H7 (cell line): Measurements from ENCODE around the gene EGLN2. TPM values are rescaled to one million over a fixed set of nuclear protein-coding genes. Genes with fewer than 3 reads are reported as not detected.
A peak's percentile ranks its signal among the peaks of the same experiment; 100 is the strongest.
"Not testable (repeated sequence)": the region's sequence is repeated elsewhere in the genome, so short reads cannot be mapped to it uniquely, and the experiment has no call there.

Experiments used
- DNase-seq: peaks from one replicate; pipeline ENCODE4 v3.0.0; 2012
- H3K27me3 ChIP-seq: 2 replicates; pipeline ENCODE4 v1.6.0; 2011; ENCODE audit warnings: mild to moderate bottlenecking, low read length; ENCODE audit not compliant: control insufficient read depth, insufficient read depth
- H3K36me3 ChIP-seq: replicated peaks from 2 replicates; pipeline ENCODE4 v1.5.1; 2011; ENCODE audit warnings: low read length; ENCODE audit not compliant: control insufficient read depth, insufficient read depth
- H3K4me3 ChIP-seq: 2 replicates; pipeline ENCODE4 v1.5.1; 2011; ENCODE audit warnings: low read depth, mild to moderate bottlenecking, control low read depth, low read length, moderate library complexity; ENCODE audit not compliant: insufficient read depth
- total RNA-seq: library from RNA; depleted of rRNA; stranded (reverse); fragments of >200 nt; shearing (Covaris generic); gene quantifications from 2 replicates; pipeline ENCODE4 v1.2.3, GENCODE V29; 2014

EGLN2 gene
- total RNA-seq, 1 experiment from 2014 or later = 148 TPM

DNA sequence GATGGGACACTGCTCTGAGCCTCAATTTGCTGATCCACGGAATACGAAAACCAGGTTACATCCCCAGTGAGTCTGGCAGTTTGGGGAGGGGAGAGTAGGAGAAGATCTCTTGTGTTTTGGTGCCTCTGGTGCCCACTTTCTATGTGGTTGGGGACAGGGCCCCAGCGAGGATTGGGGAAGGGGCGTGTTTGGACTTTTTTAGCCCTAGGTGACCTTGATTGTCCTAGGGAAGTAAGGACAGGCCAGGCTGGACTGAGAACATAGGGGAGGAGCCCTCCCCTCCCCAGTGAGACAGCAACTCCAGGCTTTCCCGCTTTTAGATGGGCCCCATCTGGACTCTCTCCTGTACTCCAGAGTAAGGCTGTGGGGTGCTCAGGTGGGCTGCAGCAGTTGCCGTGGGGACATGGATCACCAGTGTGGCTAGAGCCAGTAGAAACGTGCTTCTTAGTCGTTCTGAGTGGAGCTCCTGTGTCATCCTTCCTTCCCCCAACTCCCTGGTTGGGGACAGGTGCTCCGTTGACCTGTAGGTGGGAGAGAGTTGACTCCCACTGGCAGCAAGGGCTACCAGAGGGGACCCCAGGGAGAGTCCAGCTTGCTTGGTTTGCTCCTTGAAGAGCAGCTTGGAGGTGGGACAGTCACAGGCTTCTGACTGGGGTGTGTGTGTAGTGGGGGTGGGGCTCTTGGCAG, 4.3 kb downstream of the EGLN2 start:
- H3K36me3 ChIP-seq = peaks cover 22% of the 10 kb centered on the region
- H3K4me3 ChIP-seq = no peak overlapping the region
- H3K27me3 ChIP-seq = no peaks in the 10 kb centered on the region
- DNase-seq = no peak

DNA sequence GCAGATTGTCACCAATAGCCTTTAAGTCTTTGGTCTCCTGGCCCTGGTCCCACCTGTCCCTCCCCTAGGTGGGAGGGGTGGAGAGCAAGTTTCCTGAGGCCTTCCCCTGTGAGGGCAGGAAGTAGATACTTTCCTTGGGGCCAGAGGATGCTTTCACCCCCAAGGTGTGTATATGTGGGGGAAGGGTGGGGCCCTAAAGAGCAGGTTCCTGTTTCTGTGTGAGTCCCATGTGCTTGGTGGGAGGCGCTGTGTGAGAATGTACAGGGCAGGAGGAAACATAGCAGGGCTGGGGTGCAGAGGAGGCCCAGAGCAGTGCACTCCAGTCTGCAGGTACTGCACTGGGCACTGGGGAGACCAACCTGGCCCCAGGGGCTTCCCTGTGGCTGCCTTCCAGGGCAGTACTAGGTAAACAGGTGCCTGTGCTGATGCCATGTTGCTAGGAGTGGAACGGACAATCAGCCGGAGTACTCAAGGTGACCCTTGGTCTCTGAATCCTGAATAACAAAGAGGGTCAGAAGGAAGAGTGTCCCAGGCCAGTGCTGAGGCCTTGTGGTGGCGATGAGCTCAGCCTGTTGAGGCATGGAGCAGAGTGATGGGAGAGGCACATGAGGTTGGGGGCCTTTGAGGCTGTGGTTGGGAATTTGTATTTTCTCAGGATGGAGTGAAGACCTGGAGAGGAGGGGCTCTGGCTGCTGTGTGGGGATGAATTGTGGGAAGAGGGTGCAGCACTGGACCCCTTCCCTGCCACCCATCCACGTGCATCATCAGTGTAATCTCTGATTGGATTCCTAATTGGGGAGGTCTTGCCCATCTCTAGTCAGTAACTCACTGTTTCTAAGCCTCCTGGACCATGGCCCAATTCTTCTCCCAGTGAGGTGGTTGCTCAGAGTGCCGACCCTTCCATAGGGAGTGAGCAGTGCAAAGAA, 5.1 kb downstream of the EGLN2 start:
- Histone ChIP-seq H3K4me3 (no peak overlapping the region), H3K36me3 (peaks cover 26% of the 10 kb centered on the region), H3K27me3 (no peaks in the 10 kb centered on the region)
- peak; percentile 39 for DNase-seq

DNA sequence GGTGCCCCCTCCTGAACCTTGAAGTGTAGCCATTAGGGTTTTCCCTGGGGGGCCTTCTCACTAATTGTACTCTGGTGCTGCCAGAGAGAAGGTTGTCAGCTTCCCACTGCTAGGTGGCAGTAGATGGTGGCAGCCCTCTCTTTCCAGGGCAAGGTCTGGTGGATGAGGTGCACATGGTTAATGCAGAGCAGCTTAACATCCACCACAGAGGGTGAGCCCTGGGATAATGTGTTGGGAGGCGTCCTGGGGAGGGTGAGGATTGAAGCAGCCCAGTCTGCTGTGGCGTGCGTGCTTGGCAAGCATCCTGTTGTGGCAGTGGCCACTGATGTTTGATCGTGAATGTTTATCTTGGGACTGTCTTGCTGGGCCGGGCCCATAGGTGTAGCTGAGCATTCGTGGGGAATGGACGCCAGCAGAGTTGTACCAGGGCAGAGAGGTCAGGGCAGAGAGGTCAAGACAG, 5.8 kb downstream of the EGLN2 start:
- H3K27me3 ChIP-seq = no peaks in the 10 kb centered on the region
- no peak overlapping the region for H3K4me3 ChIP-seq
- DNase-seq = no peak
- peaks cover 26% of the 10 kb centered on the region for H3K36me3 ChIP-seq

DNA sequence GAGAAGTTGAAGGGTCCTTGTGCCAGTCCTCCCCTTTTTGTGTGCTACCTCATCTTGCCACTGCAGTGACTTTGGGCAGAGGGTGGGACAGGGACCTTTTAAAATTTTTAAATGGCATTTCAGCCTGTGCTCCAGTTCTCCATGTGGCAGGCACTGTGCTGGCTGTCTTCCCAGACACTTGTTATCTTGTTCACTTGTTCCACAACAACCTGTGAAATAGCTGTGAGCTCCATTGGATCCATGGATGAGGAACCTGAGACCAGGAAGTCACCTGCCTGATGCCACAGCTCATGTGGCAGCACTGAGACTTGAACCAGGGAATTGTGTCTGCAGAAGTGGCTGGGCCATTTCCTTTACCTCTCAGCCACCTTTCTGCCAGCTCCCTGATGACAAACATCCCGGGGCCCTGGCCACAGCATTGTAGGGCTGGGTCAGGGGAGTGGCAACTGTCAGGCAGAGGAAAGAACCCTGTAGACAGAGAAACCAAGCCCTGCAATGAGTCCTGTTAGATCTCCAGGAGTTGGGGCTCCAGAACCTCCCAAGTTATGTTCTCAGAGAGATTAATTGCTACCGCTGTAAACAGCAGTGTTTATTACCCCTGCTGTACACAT, 6.4 kb downstream of the EGLN2 start:
- Histone ChIP-seq H3K27me3 (no peaks in the 10 kb centered on the region), H3K36me3 (peaks cover 26% of the 10 kb centered on the region), H3K4me3 (no peak overlapping the region)
- no peak for DNase-seq

DNA sequence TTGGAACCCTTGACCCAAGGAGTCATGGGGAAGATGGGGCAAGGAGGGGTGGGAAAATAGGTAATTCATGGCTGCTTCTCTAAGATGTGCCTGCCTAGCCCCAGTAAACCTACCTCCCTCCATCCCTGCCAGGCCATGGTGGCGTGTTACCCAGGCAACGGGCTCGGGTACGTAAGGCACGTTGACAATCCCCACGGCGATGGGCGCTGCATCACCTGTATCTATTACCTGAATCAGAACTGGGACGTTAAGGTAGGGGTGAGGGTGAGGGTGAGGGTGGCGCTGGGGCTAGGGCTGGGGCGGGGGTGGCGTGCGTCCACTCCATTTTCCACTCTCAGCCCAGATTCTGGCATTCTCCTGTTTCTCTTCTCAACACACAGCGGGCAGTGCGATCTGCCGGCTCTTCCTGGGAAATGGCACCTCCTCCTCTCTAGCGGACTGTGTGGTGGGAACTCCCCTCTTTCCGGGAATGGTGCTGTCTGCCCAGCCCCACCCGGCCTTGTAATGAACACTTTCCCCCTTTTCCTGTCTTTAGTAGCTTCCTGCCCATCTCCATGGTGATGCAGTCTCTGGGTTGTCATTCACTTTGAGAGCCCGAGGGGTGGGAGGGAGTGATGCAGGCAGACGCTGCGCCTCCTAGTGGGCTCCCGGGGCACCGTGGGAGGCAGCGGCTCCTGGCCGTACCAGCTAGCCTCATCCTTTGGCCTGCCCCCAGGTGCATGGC, 7.6 kb downstream of the EGLN2 start:
- no peak overlapping the region for H3K4me3 ChIP-seq
- H3K36me3 ChIP-seq = peaks cover 23% of the 10 kb centered on the region
- peaks cover under 1% of the 10 kb centered on the region; the same call in 1 of the 2 replicates for H3K27me3 ChIP-seq
- DNase-seq = peak; percentile 99

DNA sequence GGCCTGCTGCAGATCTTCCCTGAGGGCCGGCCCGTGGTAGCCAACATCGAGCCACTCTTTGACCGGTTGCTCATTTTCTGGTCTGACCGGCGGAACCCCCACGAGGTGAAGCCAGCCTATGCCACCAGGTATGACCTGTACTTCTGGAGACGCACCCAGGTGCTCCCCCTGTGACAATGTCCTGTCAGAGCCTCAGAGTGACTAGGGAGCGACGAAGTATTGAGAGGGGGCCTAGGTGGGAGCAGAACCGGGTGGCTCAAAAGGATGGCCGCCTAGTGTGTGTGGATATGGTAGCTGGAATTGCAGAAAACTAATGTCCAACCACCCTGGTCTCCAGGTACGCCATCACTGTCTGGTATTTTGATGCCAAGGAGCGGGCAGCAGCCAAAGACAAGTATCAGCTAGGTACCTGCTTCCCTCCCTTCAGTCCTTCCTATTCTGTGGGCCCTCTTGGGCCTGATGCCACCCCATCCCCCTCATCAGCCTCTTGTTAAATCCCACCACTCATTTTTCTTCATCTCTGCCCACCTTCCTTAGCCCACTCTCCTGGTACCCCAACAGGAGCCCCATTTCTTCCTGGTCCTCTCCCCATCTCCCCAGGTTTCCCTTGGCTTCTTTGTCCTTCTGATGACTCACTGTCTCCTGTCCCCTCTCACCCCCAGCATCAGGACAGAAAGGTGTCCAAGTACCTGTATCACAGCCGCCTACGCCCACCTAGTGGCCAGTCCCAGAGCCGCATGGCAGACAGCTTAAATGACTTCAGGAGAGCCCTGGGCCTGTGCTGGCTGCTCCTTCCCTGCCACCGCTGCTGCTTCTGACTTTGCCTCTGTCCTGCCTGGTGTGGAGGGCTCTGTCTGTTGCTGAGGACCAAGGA, 8.4 kb downstream of the EGLN2 start:
- Histone ChIP-seq H3K4me3 (no peak overlapping the region), H3K27me3 (peaks cover 8% of the 10 kb centered on the region; the same call in 1 of the 2 replicates), H3K36me3 (peaks cover 18% of the 10 kb centered on the region)
- DNase-seq = peak; percentile 80

DNA sequence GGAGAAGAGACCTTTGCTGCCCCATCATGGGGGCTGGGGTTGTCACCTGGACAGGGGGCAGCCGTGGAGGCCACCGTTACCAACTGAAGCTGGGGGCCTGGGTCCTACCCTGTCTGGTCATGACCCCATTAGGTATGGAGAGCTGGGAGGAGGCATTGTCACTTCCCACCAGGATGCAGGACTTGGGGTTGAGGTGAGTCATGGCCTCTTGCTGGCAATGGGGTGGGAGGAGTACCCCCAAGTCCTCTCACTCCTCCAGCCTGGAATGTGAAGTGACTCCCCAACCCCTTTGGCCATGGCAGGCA, 9.0 kb downstream of the EGLN2 start:
- H3K27me3 ChIP-seq = peaks cover 8% of the 10 kb centered on the region; the same call in 1 of the 2 replicates
- no peak overlapping the region for H3K4me3 ChIP-seq
- DNase-seq = no peak
- H3K36me3 ChIP-seq = peaks cover 18% of the 10 kb centered on the region

DNA sequence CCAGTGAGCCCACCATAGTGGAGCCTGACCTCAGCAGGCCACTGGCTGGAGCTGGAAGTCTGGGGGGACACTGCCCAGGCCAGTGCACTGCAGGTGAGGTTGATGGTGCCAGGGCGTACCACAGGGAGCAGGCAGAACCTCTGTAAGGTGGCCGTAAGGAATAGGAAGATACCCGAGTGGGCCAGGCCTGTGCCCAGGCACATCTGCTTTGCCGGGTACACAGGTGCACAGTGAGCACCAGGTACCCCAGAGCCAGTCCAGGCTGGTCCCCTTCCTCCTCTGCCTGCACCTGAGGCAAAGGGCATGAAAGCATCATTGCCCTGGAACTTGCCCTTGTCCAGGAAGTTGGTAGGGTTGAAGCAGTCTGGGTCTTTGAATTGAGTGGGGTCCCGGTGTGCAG, 9.5 kb downstream of the EGLN2 start:
- DNase-seq = no peak
- H3K4me3 ChIP-seq = no peak overlapping the region
- peaks cover 16% of the 10 kb centered on the region for H3K36me3 ChIP-seq
- H3K27me3 ChIP-seq = peaks cover 8% of the 10 kb centered on the region; the same call in 1 of the 2 replicates

DNA sequence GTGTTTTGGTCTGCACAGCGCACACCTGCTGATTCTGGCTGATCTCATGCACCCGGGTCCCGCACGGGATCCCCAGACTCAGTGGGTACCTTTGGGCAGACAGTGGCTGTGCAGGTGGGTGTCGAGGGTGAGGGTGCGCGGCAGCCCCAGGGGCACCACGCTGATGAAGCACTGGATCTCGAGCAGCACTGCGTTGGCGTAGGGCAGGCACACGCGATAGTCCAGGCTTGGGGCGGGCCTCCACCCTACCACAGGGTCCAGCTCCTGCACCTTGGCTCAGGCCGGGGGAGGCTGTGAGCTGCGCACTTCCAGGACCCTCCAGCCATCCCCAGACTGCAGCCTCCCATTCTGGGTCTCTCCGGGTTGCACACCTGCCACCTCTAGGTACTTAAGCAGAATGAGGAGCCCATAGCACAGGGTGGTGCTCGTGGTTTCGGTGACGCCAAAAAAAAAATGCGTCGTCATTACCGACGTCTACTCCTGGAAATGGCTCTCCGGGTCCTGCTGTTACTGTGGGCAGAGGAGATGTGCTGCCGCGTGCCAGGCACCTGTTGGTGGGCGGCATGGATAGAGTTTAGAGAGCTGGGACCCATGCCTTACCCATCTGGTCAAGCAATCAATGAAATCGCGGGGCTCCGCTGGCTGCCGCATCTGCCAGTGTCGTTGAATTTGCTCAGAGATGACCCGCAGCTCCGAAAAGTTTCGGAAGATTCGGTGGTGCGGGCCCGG, 10.5 kb downstream of the EGLN2 start:
- no peak for DNase-seq
- Histone ChIP-seq H3K4me3 (no peak overlapping the region), H3K27me3 (peaks cover 8% of the 10 kb centered on the region; the same call in 1 of the 2 replicates)

DNA sequence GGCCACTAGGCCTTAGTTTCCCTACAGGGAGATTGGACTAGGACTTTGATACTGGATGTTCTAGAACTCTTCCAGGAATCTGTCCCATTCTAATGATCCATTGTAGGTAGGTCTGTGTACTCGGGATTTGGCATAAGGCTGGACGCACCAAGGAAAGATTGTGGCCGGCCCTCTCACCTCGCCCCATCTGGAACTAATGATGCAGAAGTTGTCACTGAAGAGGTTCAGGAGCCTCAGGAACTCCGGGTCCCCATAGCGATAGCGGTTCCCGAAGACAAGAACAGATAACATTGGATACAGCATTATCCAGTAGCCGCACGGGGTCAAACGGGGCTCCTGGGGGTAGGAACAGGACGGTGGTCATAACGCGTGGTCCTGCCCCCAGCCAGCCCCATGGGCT, 11.2 kb downstream of the EGLN2 start:
- H3K4me3 ChIP-seq = peak overlapping the region; percentile 52
- no peak for DNase-seq
- H3K27me3 ChIP-seq = peaks cover 8% of the 10 kb centered on the region; the same call in 1 of the 2 replicates
- H3K36me3 ChIP-seq = peaks cover 16% of the 10 kb centered on the region

More for the DNA sequence above, 10.5 kb downstream of the EGLN2 start:
- H3K36me3 ChIP-seq = peaks cover 16% of the 10 kb centered on the region

DNA sequence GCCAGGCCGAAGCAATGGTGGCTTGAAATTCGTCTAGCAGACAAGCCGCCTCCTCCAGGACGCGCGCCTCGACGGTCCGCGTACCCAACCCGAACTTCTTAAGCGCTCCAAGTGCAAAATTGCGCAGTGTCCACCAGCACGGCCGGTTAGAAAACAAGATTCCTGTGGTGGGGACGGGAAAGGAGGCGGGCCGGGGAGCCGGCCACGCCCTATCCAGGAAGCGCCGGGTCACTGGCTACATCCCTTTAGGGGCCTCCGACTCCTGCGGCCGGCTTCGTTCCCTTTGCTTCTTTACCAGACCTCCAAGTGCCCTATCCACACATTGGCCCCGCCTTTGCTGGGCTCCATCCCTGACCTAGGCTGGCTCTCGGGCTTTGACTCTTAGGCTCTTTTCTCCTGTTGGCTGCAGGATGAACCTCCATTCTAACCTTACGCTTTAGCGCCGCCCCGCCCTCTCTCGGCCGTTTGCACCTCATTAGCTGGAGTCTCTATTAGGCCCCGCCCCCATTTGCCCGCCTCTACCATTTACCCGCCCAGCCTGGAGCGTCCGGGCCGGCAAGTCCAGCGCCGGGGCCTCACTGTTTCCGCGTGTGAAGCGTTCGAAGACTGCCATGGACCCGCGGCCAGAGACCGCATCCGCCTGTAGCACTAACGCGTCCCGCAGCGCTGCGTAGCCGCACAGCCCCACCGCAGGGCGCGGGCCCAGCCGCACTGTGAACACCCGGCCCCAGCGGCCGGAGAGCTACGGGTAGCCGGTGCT, 11.8 kb downstream of the EGLN2 start:
- DNase-seq = peak; percentile 79
- H3K4me3 ChIP-seq = peak overlapping the region; percentile 52
- peaks cover 14% of the 10 kb centered on the region for H3K36me3 ChIP-seq
- H3K27me3 ChIP-seq = not testable (repeated sequence)

- Histone ChIP-seq H3K4me3 (peak overlapping the region; percentile 52), H3K36me3 (peaks cover 14% of the 10 kb centered on the region), H3K27me3 (peaks cover 8% of the 10 kb centered on the region; the same call in 1 of the 2 replicates)
- DNase-seq = peak; percentile 75
Observed at GRCh38 chr19:40811478-40812341, 12.7 kb downstream of the EGLN2 start.
